Measurements from ENCODE around the gene CALR.

CALR gene

DNA sequence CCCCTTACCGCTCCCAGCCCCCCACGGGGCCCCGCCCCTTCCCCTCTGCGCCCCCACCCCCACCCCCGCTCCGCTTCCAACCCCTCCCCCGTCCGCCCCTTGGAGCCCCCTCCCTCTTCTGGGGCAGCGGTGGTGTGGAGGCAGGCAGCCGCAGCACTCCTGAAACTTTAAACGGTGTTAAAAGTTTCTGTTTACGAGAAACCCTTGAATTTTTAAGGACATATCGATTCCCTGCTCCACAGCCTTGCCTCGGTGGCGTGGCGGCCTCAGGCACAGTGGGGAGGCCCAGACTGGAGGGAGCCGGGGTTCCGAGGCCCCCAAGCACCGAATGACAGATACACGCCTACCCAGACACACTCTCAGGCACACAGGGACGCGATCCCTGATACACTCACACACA lies 52.0 kb downstream of the CALR start:
- no peak overlapping the region for H3K4me3 ChIP-seq (ENCODE audit: control insufficient read depth, low read depth, low read length)

DNA sequence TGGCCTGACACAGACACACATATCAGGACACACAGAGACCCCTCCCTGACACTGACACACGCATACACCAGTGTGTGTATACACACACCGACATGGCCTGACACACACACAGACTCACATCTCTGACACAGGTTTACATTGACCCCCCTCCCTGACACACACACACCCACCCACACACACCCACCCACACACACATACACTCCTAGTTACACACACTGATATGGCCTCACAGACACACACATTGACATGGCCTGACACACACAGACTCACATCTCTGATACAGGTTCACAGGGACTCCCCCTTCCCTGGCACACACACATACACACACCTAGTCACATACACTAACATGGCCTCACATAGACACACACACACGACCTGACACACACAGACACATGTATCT lies 52.4 kb downstream of the CALR start:
- no peak for DNase-seq (ENCODE audit: low read depth)
- H3K4me3 ChIP-seq (ENCODE audit: control insufficient read depth, low read depth, low read length), result no peak overlapping the region
- TF ChIP-seq, protein P1, sequence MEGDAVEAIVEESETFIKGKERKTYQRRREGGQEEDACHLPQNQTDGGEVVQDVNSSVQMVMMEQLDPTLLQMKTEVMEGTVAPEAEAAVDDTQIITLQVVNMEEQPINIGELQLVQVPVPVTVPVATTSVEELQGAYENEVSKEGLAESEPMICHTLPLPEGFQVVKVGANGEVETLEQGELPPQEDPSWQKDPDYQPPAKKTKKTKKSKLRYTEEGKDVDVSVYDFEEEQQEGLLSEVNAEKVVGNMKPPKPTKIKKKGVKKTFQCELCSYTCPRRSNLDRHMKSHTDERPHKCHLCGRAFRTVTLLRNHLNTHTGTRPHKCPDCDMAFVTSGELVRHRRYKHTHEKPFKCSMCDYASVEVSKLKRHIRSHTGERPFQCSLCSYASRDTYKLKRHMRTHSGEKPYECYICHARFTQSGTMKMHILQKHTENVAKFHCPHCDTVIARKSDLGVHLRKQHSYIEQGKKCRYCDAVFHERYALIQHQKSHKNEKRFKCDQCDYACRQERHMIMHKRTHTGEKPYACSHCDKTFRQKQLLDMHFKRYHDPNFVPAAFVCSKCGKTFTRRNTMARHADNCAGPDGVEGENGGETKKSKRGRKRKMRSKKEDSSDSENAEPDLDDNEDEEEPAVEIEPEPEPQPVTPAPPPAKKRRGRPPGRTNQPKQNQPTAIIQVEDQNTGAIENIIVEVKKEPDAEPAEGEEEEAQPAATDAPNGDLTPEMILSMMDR (IDR thresholded peaks at IDR 0.05; ENCODE audit: control insufficient read depth, insufficient read depth, low read depth, low read length, missing control alignments), result no peak

More for the DNA sequence above, 52.0 kb downstream of the CALR start:
- no peak for DNase-seq (ENCODE audit: low read depth)
- TF ChIP-seq, protein P1 (IDR thresholded peaks at IDR 0.05; ENCODE audit: control insufficient read depth, insufficient read depth, low read depth, low read length, missing control alignments), result no peak

DNA sequence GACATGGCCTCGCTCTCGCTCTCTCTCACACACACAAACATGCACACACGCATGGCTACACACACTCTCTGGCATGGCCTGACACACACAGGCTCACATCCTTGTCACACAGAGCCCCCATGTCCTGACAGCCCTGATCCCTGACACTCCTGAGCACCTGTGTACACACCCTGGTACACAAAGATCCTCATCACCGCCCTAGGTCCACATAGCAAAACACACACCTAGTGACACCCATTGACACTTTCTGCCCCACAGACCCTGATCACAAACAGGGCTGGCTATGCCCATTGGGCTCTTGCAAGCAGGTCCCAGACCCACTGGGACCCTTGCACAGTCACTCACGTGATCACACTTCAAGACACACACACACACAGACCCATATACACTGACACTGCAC lies 52.9 kb downstream of the CALR start:
- DNase-seq (ENCODE audit: low read depth), result no peak
- H3K4me3 ChIP-seq (ENCODE audit: control insufficient read depth, low read depth, low read length), result no peak overlapping the region
- TF ChIP-seq, protein P1 (IDR thresholded peaks at IDR 0.05; ENCODE audit: control insufficient read depth, insufficient read depth, low read depth, low read length, missing control alignments), result no peak

DNA sequence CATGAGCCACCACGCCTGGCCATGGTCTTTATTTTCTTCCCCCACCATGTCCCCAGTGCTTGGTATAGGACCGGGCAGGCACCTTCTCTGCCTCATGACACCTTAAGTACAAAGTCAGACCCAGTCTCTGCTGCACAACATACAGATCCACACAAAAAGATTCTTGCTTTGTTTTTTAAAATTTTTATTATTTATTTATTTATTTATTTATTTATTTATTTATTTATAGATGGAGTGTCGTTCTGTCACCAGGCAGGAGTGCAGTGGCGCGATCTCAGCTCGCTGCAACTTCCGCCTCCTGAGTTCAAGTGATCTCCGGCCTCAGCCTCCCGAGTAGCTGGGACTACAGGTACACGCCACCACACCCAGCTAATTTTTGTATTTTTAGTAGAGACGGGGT lies 54.3 kb downstream of the CALR start:
- no peak for DNase-seq (ENCODE audit: low read depth)
- TF ChIP-seq, protein P1 (IDR thresholded peaks at IDR 0.05; ENCODE audit: control insufficient read depth, insufficient read depth, low read depth, low read length, missing control alignments), result no peak

DNA sequence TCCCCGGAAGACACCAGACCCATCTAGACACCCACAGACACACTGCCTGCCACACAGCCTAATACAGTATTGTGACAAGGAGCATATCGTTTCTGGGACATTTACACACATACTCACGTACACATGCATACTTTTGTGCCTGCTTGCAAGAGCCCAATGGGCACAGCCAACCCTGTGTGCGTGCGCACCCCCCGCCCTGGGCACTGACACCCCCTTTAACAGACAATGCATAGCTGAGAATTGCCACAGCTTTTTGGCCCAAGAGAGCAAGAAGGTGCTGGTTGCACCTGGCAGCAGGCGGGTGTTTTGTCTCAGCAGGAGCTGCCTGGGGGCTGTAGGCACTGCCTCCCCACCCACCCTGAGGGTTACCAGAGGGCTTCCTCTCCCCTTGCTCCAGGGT lies 55.2 kb downstream of the CALR start:
- no peak for DNase-seq (ENCODE audit: low read depth)
- no peak overlapping the region for H3K4me3 ChIP-seq (ENCODE audit: control insufficient read depth, low read depth, low read length)
- TF ChIP-seq, protein P1 (IDR thresholded peaks at IDR 0.05; ENCODE audit: control insufficient read depth, insufficient read depth, low read depth, low read length, missing control alignments), result no peak

More for the DNA sequence above, 54.3 kb downstream of the CALR start:
- H3K4me3 ChIP-seq (ENCODE audit: control insufficient read depth, low read depth, low read length), result no peak overlapping the region

Data from AG09309 (cell line).